ELR (cell line): Measurements from ENCODE around the gene GNA15.

Source experiments
- DNase-seq: peaks from one replicate; pipeline ENCODE4 v3.0.0-alpha.2; 2015; ENCODE audit warnings: low read depth

The GNA15 gene

DNA sequence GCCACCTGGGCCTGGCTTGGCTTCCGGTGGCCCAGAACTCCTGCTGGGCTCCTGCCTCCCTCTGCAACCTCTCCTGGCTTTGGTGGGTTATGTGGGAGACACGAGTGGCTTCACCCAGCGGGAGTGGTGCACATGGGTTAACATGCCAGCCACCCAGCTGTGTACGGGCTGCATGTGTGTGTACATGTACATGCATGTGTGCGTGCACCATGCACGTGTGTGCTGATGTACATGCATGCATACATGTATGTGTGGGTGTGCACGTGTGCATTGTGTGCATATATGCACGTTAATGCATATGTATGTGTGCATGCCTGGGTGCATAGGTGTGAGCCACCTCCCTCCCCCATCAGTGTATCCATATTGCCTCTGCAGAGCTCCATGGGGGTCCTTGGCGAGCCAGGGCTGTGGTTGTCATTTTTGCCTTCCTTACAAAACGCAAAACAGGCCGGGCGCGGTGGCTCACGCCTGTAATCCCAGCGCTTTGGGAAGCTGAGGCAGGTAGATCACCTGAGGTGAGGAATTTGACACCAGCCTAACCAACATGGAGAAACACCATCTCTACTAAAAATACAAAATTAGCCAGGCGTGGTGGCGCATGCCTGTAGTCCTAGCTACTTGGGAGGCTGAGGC, 29.2 kb upstream of the GNA15 start:
- DNase-seq: no peak

DNA sequence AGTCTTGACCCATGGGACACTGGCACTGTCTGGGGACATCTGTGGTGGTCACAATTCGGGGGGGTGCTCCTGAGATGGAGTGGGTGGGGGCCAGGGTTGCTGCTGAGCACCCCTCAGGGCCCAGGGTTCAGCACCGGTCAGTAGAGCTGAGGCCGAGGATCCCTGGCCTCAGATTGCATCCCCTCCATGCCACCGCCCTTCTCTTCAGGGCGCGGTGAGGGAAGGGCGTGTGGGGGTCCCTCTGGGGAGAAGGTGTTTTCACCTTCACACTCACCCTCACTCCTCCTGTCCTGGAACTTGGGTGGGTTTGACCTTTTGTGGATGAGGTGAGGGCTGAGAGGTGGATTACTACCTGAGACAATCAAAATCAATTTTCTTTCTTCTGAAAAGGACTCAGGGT, 28.2 kb upstream of the GNA15 start:
- no peak for DNase-seq

DNA sequence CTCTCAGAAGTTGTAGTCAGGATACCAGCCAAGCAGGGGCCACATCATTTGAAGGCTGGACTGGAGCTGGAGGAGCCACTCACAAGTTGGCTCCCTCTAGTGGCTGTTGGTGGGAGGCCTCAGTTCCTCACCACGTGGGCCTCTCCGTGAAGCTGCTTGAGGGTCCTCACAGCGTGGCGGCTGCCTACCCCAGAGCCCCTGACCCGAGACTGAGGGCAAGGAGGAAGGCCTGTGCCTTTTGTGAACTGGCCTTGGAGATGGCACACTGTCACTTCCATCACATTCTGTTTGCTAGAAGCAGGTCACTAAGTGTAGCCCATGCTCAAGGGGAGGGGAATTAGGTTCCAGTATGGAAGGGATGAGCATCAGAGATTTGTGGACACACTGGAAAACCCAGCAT, 27.1 kb upstream of the GNA15 start:
- peak; percentile 77 for DNase-seq

DNA sequence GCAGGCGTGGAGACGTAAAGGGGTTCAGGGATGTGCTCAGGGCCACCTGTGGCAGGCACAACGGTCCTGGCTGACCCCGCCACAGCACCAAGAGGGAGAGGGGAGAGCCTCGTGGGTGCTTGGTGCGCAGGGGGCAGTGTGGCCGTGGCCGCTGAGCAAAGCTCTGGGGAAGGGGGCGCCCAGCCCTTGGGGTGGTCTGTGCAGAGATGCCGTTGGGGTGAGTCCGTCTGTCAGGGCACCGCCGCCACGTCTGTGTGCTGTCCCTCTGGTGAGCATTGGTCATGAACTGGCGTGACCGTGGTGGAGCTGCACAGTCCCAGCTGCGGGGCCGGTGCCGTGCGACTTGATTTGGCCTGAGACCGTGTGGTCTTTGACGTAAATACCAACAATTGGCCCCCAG, 26.3 kb upstream of the GNA15 start:
- DNase-seq: no peak

DNA sequence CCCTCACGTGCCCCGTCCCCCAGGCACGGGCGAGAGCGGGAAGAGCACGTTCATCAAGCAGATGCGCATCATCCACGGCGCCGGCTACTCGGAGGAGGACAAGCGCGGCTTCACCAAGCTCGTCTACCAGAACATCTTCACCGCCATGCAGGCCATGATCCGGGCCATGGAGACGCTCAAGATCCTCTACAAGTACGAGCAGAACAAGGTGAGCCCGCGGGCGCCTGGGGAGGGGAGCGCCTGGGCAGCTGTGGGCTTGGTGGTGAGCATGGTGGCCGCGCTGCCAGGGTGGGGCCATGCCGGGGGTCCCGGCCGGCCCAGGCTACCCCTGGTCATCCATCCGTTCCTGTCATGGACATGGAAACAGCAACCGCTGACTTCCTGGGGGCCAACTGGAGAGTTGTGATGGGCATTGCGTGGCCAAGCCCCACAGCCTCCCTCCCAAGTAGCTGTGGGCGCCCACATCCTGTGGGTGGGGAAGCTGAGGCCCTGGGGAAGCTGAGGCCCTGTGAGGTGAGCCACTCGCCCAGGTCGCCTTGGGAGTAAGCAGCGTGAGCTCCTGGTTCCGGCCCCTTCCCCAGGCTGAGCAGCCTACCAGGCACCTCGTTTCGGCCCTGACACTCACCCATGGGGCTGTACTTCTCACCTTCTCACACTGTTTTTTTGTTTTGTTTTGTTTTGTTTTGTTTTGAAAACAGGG, 25.6 kb upstream of the GNA15 start:
- no peak for DNase-seq

DNA sequence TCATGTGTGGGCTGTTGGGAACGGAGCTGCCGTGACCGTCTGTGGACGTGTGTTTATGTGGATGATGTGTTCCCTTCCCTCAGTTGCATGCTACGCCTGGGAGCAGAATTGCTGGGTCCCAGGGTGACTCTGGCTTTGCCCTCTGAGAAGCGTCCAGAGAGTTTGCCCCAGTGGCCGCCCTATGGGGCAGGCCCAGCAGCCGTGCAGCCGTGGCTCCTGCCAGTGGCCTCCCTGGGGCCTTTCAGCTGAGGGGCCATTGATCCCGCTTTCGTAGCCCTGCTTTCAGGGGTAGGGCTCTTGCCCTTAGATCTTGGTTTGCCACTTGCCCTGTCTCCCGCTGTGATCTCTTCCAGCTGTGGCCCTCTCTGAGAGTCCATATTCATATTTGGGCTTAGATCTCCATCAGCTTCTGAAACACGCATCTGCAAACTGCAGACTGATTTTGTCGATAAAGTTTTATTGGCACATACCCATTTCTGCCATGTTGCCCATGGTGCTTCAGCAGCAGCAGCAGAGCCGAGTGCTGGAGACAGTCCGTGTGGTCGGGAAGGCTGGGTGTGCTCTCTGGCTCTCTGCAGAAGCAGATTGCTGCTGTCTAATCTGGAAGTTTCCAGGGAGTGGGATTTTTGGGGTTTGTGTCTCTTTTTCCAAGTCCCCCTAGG, 24.1 kb upstream of the GNA15 start:
- no peak for DNase-seq

DNA sequence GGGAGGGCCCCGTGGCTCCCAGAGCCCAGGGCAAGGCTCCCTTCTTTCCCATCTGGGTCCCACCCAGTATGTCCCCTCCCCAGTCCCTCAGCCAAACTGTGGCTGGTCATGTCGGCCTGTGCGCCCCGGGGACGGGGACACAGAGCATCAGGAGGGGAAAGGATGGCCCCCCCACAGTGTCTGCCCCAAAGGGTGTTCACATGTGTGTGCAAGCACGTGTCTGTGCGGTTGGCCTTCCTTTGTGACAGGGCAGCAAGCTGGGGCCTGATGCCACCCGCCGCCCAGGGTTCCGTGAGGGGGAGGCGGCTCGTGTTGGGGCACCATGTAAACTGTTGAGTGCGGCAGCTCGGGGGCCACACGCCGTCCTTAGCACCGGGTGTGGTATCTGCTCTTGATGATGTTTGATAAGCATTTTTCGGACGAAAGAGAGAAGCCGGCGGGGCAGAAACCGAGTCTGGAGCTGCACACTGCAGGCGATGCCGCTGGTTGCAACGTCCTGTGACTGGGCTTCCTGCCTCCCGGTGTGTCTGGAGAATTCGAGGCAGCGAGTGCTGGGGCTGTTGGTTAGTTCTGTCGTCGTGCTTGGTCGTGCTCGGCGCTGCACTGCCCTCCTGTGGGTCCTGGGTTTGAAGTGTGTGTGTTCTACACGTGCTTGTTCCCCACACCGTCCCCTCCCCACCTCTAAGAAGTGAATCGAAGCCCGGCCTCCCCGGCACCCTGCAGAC, 23.3 kb upstream of the GNA15 start:
- DNase-seq: no peak

DNA sequence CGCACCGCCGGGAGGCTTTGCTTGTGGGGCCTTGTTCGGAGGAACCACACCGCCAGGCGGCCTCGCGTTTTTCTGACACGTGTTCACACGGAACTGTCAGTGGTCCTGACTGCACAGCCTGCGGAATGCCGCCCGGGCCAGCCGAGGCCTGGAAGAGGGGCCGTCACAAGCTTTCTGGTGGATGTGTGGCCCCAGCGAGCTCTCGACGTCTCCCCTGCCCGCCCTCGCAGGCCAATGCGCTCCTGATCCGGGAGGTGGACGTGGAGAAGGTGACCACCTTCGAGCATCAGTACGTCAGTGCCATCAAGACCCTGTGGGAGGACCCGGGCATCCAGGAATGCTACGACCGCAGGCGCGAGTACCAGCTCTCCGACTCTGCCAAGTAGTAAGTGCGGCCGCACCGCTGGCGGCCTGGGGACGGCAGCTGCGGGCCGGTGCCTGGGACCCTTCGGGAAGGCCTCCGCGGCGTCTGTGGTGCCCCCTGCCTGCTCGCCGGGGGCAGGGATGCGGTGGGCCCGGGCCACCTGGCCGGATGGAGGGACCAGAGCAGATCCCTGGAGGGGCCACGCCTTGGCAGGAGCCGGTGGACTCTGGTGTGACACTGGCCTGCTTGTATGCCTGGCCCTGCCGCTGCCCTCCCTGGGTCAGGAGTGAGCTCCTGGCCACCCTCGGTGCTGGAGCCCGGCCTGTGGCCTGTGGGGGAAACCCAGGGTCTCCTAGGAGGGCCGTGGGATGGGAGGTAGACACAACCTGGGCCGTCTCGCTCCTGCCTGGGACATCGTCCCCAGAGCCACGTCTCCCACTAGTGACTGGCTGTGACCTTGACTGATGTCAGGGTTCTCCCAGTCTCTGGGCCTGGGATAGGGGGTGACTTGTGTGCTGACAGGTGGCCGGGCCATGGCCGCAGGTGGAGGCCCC, 22.5 kb upstream of the GNA15 start:
- DNase-seq: no peak

DNA sequence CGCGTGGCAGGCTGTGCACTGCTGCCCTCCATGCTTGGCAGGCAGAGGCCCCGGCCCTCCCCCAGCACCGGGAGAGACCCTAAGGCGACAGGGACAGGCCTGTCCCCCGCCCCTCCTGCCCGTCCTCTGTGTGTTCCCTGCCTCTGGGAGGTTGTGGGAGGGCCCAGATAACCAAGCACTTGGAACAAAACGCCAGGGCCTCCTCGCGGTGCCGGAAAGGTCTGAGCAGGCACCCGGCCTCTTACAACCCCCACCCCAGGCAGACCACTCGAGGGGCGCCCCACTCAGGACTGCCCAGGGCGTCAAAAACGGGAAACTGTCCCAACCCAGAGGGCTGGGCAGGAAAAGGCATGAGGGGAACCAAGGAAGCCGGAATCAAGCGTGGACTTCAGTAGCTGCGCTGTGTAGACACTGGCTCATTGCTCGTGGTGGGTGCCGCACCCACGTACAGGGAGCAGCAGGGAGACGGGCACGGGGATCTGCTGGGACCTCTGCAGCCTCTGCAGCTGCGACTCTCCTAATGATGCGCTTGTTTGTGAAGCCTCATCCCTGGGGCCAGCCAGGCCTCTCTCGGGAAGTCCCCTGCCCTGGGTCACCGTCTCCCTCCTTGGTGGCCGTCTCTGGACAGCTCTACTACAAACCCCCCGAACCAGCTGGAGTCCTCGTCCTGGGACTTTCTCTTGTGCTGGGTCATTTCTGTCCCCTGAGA, 21.7 kb upstream of the GNA15 start:
- no peak for DNase-seq

DNA sequence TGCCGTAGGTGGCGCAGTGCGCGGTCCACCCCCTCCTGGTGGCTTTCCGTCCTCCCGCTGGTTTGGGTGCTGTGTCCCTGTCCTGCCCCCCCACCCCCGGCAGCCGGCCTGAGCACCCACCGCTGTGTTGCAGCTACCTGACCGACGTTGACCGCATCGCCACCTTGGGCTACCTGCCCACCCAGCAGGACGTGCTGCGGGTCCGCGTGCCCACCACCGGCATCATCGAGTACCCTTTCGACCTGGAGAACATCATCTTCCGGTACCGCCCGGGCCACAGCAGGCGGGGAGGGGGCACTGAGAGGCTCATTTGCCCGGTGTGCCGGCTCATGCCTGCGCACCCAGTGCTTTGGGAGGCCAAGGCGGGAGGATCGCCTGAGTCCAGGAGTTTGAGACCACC, 21.0 kb upstream of the GNA15 start:
- no peak for DNase-seq

DNA sequence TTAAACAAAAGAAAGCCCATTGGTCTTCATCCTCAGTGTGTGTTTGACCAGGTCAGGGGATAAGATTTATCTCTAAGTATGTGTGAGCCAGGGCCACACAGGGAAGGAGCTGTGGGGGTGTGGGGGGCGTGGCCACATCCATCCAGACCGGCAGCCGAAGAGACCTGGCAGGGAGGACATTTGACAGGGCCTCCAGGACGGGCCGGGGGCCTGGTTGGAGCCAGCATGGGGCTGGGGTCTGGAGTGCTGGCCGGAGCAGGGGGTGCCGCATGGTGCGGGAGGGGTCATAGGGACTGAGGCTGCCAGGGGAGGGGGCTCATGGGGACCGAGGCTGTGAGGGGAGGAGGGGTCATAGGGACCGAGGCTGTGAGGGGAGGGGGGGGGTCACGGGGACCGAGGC, 20.4 kb upstream of the GNA15 start:
- DNase-seq: no peak

DNA sequence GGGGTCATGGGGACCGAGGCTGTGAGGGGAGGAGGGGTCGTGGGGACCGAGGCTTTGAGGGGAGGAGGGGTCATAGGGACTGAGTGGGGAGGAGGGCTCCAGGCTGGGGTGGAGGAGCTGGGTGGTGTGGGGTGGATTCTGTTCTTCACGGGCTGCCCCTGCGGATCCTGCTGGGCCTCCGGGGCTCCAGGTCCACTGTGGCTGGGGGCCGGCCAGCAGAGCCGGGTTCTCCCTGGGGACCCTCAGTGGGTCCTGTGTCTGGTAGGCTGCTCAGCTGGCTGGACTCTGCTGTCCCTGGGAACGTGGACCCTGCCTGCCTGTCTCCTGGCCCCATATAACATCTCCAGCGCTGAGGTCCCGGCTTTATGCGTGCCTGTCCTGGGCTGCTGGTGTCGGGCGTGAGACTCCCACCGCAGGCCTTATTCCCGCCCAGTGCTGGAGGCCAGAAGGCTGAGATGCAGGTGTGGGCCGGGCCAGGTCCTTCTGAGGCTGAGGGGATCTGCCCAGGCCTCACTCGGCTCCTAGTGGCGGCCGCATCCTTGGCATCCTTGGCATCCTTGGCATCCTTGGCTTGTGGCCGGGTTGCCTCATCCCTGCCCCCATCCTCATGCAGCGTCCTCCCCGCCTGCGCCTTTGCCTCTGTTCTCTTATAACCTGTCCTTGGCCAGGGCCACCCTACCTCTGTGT, 19.8 kb upstream of the GNA15 start:
- peak; percentile 28 for DNase-seq

DNA sequence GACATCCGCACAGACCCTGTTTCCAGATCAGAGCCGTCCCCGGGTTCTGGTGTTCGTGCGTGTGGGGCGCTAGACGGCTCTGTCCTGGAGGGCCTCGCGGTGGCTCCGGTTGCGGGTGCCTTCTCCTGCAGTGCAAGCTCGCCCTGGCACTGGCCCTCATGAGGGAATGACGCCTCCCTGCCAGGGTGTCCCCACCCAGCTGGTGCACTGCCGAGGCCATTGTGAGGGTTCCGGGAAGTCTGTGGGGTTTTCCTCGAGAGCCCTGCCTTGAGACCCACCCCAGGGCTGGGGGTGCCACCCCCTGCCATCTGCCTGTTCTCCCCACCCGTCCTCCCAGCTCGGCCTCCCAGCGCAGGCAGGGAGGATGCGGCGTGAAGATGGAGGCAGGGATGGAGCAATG, 19.2 kb upstream of the GNA15 start:
- DNase-seq: no peak

DNA sequence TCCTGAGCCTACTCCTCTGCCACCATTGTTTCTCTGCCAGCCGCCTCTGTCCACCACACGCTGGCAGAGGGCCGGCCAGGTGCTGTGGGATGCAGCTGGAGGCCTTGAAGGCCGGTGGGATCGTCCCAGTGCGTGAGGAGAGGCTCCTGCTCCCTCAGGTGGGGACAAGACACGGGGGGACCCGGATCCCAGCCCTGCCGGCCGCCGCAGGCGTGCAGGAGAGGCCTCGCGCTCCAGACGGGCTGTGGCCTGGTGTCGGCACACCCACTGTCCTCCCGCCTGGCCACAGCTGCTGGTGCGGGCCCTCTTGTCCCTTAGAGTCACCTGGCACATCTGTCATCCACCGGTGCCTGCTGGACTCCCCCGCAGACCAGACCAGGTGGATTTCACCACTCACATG, 18.1 kb upstream of the GNA15 start:
- DNase-seq: no peak

DNA sequence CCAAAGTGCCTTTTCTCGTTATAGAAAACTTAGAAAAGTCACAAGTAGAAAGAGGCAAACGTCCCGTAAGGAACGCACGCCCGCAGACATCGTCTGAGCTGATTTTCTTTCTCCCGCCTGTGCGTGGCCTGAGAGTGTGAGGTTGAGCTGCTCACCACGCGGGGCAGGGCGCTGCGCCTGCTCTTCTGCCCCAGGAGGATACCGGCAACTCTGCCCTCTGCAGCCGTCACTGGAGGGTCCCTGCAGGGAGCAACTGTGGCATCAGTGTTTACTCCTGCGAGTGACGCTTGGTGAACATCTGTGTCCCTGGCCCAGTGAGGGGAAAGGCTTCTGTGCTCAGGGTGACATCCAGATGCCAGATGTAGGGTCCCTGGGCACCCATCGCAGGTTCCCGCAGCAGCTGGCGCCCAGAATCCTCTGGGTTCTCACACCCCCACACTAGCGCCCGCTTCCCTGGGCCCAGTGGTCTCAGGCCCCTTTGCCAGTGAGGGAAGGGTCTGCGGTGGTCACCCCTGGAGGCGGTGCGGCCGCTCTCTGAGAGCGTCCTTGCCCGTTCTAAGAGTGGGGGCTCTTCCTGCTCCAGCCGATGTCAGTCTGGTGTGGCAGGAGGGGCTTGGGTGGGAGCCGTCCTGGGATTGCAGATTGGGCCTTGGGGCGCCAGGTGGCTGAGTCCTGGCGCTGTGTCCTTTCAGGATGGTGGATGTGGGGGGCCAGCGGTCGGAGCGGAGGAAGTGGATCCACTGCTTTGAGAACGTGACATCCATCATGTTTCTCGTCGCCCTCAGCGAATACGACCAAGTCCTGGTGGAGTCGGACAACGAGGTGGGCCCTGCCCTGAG, 17.4 kb upstream of the GNA15 start:
- no peak for DNase-seq

DNA sequence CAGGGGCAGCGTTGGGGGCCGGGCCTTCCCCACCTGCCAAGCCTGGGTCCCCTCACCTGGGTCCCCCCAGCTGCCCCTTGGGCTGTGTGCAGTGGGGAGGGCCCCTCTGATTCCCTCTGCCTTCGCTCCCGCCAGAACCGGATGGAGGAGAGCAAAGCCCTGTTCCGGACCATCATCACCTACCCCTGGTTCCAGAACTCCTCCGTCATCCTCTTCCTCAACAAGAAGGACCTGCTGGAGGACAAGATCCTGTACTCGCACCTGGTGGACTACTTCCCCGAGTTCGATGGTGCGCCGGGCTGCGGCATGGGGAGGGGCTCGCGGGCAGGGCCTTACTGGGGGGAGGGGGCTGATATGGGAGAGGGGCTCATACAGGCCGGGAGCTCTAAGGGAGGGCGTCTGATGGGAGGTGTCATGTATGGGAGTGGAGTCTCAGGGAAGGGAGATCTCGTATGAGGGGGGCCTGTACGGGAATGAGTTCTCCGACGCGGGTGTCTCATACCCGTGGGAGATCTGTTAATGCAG, 16.7 kb upstream of the GNA15 start:
- DNase-seq: no peak

DNA sequence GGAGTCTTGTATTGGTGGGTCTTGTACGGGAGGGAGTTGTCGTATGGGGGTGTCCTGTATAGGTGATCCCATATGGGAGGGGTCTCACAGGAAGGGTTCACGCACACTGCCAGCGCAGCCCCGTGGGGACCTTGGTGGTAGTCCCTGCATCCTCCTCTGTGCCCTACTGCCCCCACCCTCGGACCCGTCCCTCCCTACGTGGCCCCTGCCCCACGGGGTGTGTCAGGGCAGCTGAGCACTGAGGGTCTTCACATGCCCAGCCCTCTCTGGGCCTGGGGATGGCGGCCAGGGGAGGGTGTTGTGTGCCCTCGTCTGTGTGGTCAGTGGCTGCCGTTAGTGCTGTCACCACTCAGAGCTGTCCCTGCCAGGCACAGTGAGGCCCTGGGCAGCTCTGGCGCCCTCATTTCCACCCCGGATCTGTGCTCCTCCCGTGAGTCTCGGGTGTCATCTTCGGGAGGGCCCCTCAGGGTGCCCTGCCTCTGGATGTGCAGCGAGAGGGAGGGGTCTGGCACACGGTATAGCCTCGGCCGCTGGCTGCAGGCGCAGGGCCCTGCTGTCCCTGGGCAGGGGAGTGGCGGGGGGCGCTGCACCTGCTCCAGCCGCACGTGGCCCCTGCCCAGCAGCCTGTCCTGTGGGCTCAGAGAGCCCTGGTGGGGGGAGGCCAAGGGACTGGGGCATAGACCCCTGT, 16.0 kb upstream of the GNA15 start:
- no peak for DNase-seq

DNA sequence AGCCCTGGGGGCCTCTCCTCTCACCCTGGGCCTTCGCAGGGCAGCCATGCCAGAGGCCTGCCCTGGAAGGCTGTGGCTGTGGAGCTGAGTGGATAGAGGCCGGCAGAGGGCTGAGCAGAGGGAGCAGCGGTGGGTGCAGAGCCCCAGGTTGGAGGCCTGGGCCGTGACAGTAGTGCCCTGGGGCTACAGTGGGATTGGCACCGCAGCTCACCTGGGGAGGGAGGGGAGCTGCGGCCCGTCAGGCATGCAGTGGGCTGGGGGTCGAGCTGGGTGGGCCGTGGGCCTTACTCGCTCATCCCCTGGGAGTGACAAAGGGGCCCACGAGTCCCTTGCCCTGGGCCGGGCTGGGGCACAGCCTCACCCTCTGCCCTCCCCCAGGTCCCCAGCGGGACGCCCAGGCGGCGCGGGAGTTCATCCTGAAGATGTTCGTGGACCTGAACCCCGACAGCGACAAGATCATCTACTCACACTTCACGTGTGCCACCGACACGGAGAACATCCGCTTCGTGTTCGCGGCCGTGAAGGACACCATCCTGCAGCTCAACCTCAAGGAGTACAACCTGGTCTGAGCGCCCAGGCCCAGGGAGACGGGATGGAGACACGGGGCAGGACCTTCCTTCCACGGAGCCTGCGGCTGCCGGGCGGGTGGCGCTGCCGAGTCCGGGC, 15.1 kb upstream of the GNA15 start:
- DNase-seq: no peak
